K562 (cell line): ENCODE data around the gene FITM1. TPM values are rescaled to one million over a fixed set of nuclear protein-coding genes. Genes with fewer than 3 reads are reported as not detected.

Experiments
- COPS2 ChIP-seq: fragments of 450-650 bp; conservative IDR thresholded peaks from 2 replicates; pipeline ENCODE4 v1.6.1; 2016; ENCODE audit warnings: mild to moderate bottlenecking, moderate library complexity
- CREB1 ChIP-seq, 2 experiments: sonication (generic) in 1 of 2; formaldehyde crosslinking in 1 of 2; IDR thresholded peaks; 2 replicates each; pipeline versions ENCODE4 v1.6.1 to v1.8.0; 2012 to 2022; ENCODE audit warnings: inconsistent platforms in 1 of 2, mild to moderate bottlenecking in 1 of 2, missing genetic modification reagents in 1 of 2, moderate library complexity in 1 of 2
- CREB3L1 ChIP-seq: fragments of 450-650 bp; IDR thresholded peaks from 2 replicates; pipeline ENCODE4 v1.6.1; 2014; ENCODE audit warnings: low read depth, mild to moderate bottlenecking, moderate library complexity, borderline replicate concordance
- DMBX1 ChIP-seq: fragments of 250-450 bp; sonication (Bioruptor Pico); IDR thresholded peaks from 2 replicates; pipeline ENCODE4 v1.8.0; 2022; ENCODE audit warnings: inconsistent platforms, mild to moderate bottlenecking, moderate library complexity, borderline replicate concordance
- E2F1 ChIP-seq: sonication (generic); formaldehyde crosslinking; IDR thresholded peaks from 2 replicates; pipeline ENCODE4 v1.8.1; 2023; ENCODE audit warnings: mild to moderate bottlenecking, missing genetic modification reagents, moderate library complexity
- ELF2 ChIP-seq: fragments of 250-450 bp; sonication (Bioruptor Pico); IDR thresholded peaks from 2 replicates; pipeline ENCODE4 v1.5.0; 2021; ENCODE audit warnings: mild to moderate bottlenecking
- EP400 ChIP-seq: fragments of 450-650 bp; IDR thresholded peaks from 2 replicates; pipeline ENCODE4 v1.6.1; 2017; ENCODE audit warnings: antibody characterized with exemption, mild to moderate bottlenecking, moderate library complexity
- NR2C1 ChIP-seq, 2 experiments: fragments of 450-650 bp; IDR thresholded peaks; 2 replicates each; pipeline ENCODE4 v1.6.1; 2017; ENCODE audit warnings: mild to moderate bottlenecking in 2 of 2, antibody characterized with exemption in 1 of 2, inconsistent platforms in 1 of 2, missing compliant biosample characterization in 1 of 2, missing genetic modification characterization in 1 of 2
- NUFIP1 ChIP-seq: fragments of 450-650 bp; IDR thresholded peaks from 2 replicates; pipeline ENCODE4 v1.6.1; 2018; ENCODE audit not compliant: partially characterized antibody
- PCBP2 ChIP-seq: fragments of 200-400 bp; formaldehyde crosslinking; IDR thresholded peaks from 2 replicates; pipeline ENCODE4 v1.6.1; 2018; ENCODE audit warnings: low read length, low read depth, mild to moderate bottlenecking, moderate library complexity; ENCODE audit not compliant: poor library complexity, severe bottlenecking
- RNF219 ChIP-seq: fragments of 250-450 bp; sonication (Bioruptor Pico); IDR thresholded peaks from 2 replicates; pipeline ENCODE4 v1.5.0; 2022; ENCODE audit warnings: mild to moderate bottlenecking
- SAP30 ChIP-seq: fragments of 200-600 bp; sonication (generic); IDR thresholded peaks from 2 replicates; pipeline ENCODE4 v1.6.1; 2012; ENCODE audit warnings: borderline replicate concordance, low read depth, mild to moderate bottlenecking, moderate library complexity, low read length, control low read depth, inconsistent platforms; ENCODE audit not compliant: insufficient read depth, poor library complexity, severe bottlenecking
- SMAD4 ChIP-seq: fragments of 250-450 bp; sonication (Bioruptor Pico); conservative IDR thresholded peaks from 2 replicates; pipeline ENCODE4 v1.8.0; 2021; ENCODE audit warnings: inconsistent platforms, mild to moderate bottlenecking, moderate library complexity
- SRF ChIP-seq, 2 experiments: fragments of 250-450, 450-650 bp in 1 of 2; sonication (Bioruptor Pico) in 1 of 2; sonication (generic) in 1 of 2; formaldehyde crosslinking; IDR thresholded peaks; 2 replicates each; pipeline versions ENCODE4 v1.5.0 to v1.5.1; 2020 to 2022; ENCODE audit warnings: mild to moderate bottlenecking in 1 of 2, missing genetic modification reagents in 1 of 2
- TCF7L2 ChIP-seq: fragments of 150-350 bp; IDR thresholded peaks from 2 replicates; pipeline ENCODE4 v1.6.1; 2016; ENCODE audit warnings: low read depth, mild to moderate bottlenecking, low read length, moderate library complexity
- ZBTB5 ChIP-seq: fragments of 450-650 bp; IDR thresholded peaks from 2 replicates; pipeline ENCODE4 v1.6.1; 2017; ENCODE audit warnings: antibody characterized with exemption
- ZNF24 ChIP-seq: fragments of 450-650 bp; IDR thresholded peaks from 2 replicates; pipeline ENCODE4 v1.6.1; 2016
- ZNF263 ChIP-seq: sonication (generic); formaldehyde crosslinking; IDR thresholded peaks from 2 replicates; pipeline ENCODE4 v1.8.0; 2022; ENCODE audit warnings: mild to moderate bottlenecking, missing genetic modification reagents, borderline replicate concordance
- ZNF551 ChIP-seq: fragments of 250-450 bp; sonication (Bioruptor Pico); IDR thresholded peaks from 2 replicates; pipeline ENCODE4 v1.5.0; 2021; ENCODE audit warnings: mild to moderate bottlenecking, moderate library complexity
- ZNF699 ChIP-seq: fragments of 250-450 bp; sonication (Bioruptor Pico); IDR thresholded peaks from 2 replicates; pipeline ENCODE4 v1.8.0; 2021; ENCODE audit warnings: mild to moderate bottlenecking, moderate library complexity; ENCODE audit not compliant: insufficient replicate concordance
- polyA plus RNA-seq, 8 experiments: library from polyadenylated mRNA; depleted of rRNA in 4 of 8; stranded (reverse) in 5 of 8; unstranded in 3 of 8; fragments of >200 nt; fragmentation: Nextera tagmentation in 2 of 8; fragmentation: Illumina TruSeq in 1 of 8; extraction: Ambion mirVana in 2 of 8; extraction: Trizol in 1 of 8; gene quantifications; 2 replicates each; pipeline versions ENCODE4 v1.2.1 to v1.2.3, GENCODE V29; 2011 to 2014; ENCODE audit warnings: inconsistent platforms in 1 of 8, missing spikeins in 1 of 8
- total RNA-seq, 7 experiments: library from RNA; depleted of rRNA in 6 of 7; stranded (reverse); fragments of >200 nt in 6 of 7; fragmentation: Illumina TruSeq in 2 of 7; extraction: Trizol in 2 of 7; gene quantifications; 2 replicates each; pipeline versions ENCODE4 v1.2.1 to v1.2.3, GENCODE V29; 2011 to 2021; ENCODE audit warnings: low replicate concordance in 1 of 7

FITM1 gene
- total and polyA plus RNA-seq, 9 of the 15 experiments (the other 6 are each of a cell fraction or from before 2014, with no cell fraction given): 0.09 to 0.20 TPM; not detected in 7

- TF ChIP-seq RNF219: no peak
- TF ChIP-seq ZNF24: peak; percentile 62; the same call in 1 of the 2 replicates
- peak; percentile 60; the same call in 1 of the 2 replicates for TF ChIP-seq DMBX1 (CRISPR knock-in tag)
- TF ChIP-seq SAP30: no peak
- peak; percentile 60 for TF ChIP-seq SMAD4 (CRISPR knock-in tag)
- no peak for TF ChIP-seq NR2C1 (IDR thresholded peaks at IDR 0.05)
- TF ChIP-seq NR2C1 (tag; IDR thresholded peaks at IDR 0.05): peak; percentile 11; the same call in 1 of the 2 replicates
- no peak for TF ChIP-seq ELF2 (CRISPR knock-in tag)
- TF ChIP-seq PCBP2: no peak
- no peak for TF ChIP-seq EP400
- TF ChIP-seq TCF7L2: no peak
- TF ChIP-seq COPS2: no peak
- no peak for TF ChIP-seq E2F1 (CRISPR knock-in tag)
- TF ChIP-seq ZNF699 (CRISPR knock-in tag): no peak
- TF ChIP-seq ZBTB5: no peak
- TF ChIP-seq CREB3L1: no peak
- TF ChIP-seq CREB1 (IDR thresholded peaks at IDR 0.05): no peak
- TF ChIP-seq CREB1 (CRISPR knock-in tag; IDR thresholded peaks at IDR 0.05): no peak
- no peak for TF ChIP-seq ZNF551 (CRISPR knock-in tag)
- no peak for TF ChIP-seq SRF (CRISPR knock-in tag; IDR thresholded peaks at IDR 0.05)
- no peak for TF ChIP-seq NUFIP1
- no peak for TF ChIP-seq ZNF263 (CRISPR knock-in tag)
Measured at GRCh38 chr14:24167469-24168114, 37.1 kb downstream of the FITM1 start (continued).
